CD8-positive, alpha-beta memory T cell (primary cell): ENCODE results near the gene CSRP2. TPM values are rescaled to one million over a fixed set of nuclear protein-coding genes. Genes with fewer than 3 reads are reported as not detected.

Experiments
- CTCF ChIA-PET: fragments of 350-600 bp; sonication (Branson Sonifier 250); formaldehyde crosslinking; loops from one replicate; lab custom pipeline; 2021; ENCODE audit warnings: antibody characterized with exemption; lab: Charles Lee
- POLR2A ChIA-PET: fragments of 350-600 bp; sonication (Branson Sonifier 250); formaldehyde crosslinking; loops from one replicate; lab custom pipeline; 2021; ENCODE audit warnings: antibody characterized with exemption; lab: Charles Lee
- DNase-seq, 5 donors: peaks; one replicate each; pipeline versions ENCODE4 v3.0.0 to v3.0.0-alpha.2; 2020 to 2022; ENCODE audit warnings: mixed read lengths in 1 of 5
- H3K27ac ChIP-seq: one replicate; pipeline ENCODE4 v1.7.0; 2013; ENCODE audit warnings: low read depth, mild to moderate bottlenecking, low read length, moderate library complexity
- H3K27me3 ChIP-seq: 2 replicates; pipeline ENCODE4 v1.7.0; 2013; ENCODE audit warnings: low read length, mild to moderate bottlenecking; ENCODE audit not compliant: insufficient read depth, poor library complexity, severe bottlenecking
- H3K36me3 ChIP-seq: 2 replicates; pipeline ENCODE4 v1.7.0; 2013; ENCODE audit warnings: mild to moderate bottlenecking, low read length, moderate library complexity; ENCODE audit not compliant: insufficient read depth
- H3K4me1 ChIP-seq: 2 replicates; pipeline ENCODE4 v1.7.0; 2013; ENCODE audit warnings: mild to moderate bottlenecking, low read length, moderate library complexity; ENCODE audit not compliant: insufficient read depth
- H3K4me3 ChIP-seq: 2 replicates; pipeline ENCODE4 v1.7.0; 2013; ENCODE audit warnings: mild to moderate bottlenecking, low read length
- H3K9me3 ChIP-seq: 2 replicates; pipeline ENCODE4 v1.7.0; 2013; ENCODE audit warnings: mild to moderate bottlenecking, low read length
- H3K27ac Mint-ChIP-seq, 8 donors: one replicate each; pipeline ENCODE4 v1.8.0; 2020 to 2021; ENCODE audit warnings: mixed read lengths in 8 of 8, mild to moderate bottlenecking in 6 of 8, inconsistent platforms in 3 of 8, moderate library complexity in 3 of 8
- H3K27me3 Mint-ChIP-seq, 2 donors: one replicate each; pipeline ENCODE4 v1.8.0; 2020 to 2021; ENCODE audit warnings: mixed read lengths in 2 of 2, mild to moderate bottlenecking in 1 of 2, moderate library complexity in 1 of 2
- H3K36me3 Mint-ChIP-seq, 3 donors: one replicate each; pipeline ENCODE4 v1.8.0; 2020 to 2021; ENCODE audit warnings: mixed read lengths in 3 of 3, inconsistent platforms in 1 of 3, mild to moderate bottlenecking in 1 of 3
- H3K4me1 Mint-ChIP-seq, 3 donors: one replicate each; pipeline ENCODE4 v1.8.0; 2020 to 2021; ENCODE audit warnings: mixed read lengths in 3 of 3, inconsistent platforms in 1 of 3, mild to moderate bottlenecking in 1 of 3
- H3K4me3 Mint-ChIP-seq, 7 donors: one replicate each; pipeline ENCODE4 v1.8.0; 2020 to 2021; ENCODE audit warnings: mixed read lengths in 7 of 7, mild to moderate bottlenecking in 6 of 7, moderate library complexity in 4 of 7, inconsistent platforms in 2 of 7
- H3K9me3 Mint-ChIP-seq, 5 donors: one replicate each; pipeline ENCODE4 v1.8.0; 2020 to 2022; ENCODE audit warnings: mixed read lengths in 5 of 5, mild to moderate bottlenecking in 3 of 5, moderate library complexity in 2 of 5, inconsistent platforms in 1 of 5
- polyA plus RNA-seq: library from polyadenylated mRNA; unstranded; fragments of 300-500 nt; fragmentation: Illumina TruSeq; gene quantifications from one replicate; pipeline ENCODE4 v1.2.3, GENCODE V29; 2021
- total RNA-seq, 2 experiments: library from RNA; stranded (reverse); gene quantifications; one replicate each; pipeline ENCODE4 v1.2.3, GENCODE V29; 2021

CSRP2 gene
- total and polyA plus RNA-seq, 3 experiments from 2014 or later, result 0.24 to 0.77 (median 0.33) TPM

- CTCF ChIA-PET, result no interaction called here
- H3K4me1 Mint-ChIP-seq, result peaks cover 5 to 12% (median 11%) of the 10 kb centered on the region in 3 donors
These were observed 4.3 kb upstream of the CSRP2 start for GRCh38 chr12:76883151-76883550.

GRCh38 chr12:76882367-76882766, 3.5 kb upstream of the CSRP2 start:
- no peak for DNase-seq
- H3K4me1 Mint-ChIP-seq, result peaks cover 10 to 20% (median 13%) of the 10 kb centered on the region in 3 donors
- H3K36me3 Mint-ChIP-seq, result no peaks in the 10 kb centered on the region
- Histone ChIP-seq H3K27me3 (peaks cover 7% of the 10 kb centered on the region), H3K36me3 (no peaks in the 10 kb centered on the region), H3K9me3 (no peaks in the 10 kb centered on the region), H3K27ac (no peak overlapping the region), H3K4me3 (no peak overlapping the region), H3K4me1 (peaks cover 6% of the 10 kb centered on the region)
- peaks cover 31 to 73% of the 10 kb centered on the region in 2 donors for H3K27me3 Mint-ChIP-seq
- H3K27ac Mint-ChIP-seq, result no peak overlapping the region
- ChIA-PET CTCF (no interaction called here), POLR2A (no interaction called here)
- H3K9me3 Mint-ChIP-seq, result no peaks in the 10 kb centered on the region
- peak overlapping the region in 1 of 7 donors; percentile 2 for H3K4me3 Mint-ChIP-seq

More at GRCh38 chr12:76883151-76883550, 4.3 kb upstream of the CSRP2 start:
- Mint-ChIP-seq H3K27me3 (peaks cover 25 to 70% of the 10 kb centered on the region in 2 donors), H3K27ac (no peak overlapping the region), H3K4me3 (no peak overlapping the region), H3K9me3 (no peaks in the 10 kb centered on the region), H3K36me3 (no peaks in the 10 kb centered on the region)
- Histone ChIP-seq H3K4me3 (no peak overlapping the region), H3K27me3 (peaks cover 3% of the 10 kb centered on the region), H3K36me3 (no peaks in the 10 kb centered on the region), H3K4me1 (peaks cover 3% of the 10 kb centered on the region), H3K27ac (no peak overlapping the region), H3K9me3 (no peaks in the 10 kb centered on the region)
- no peak for DNase-seq
- POLR2A ChIA-PET, result no interaction called here

- Histone ChIP-seq H3K27me3 (peaks cover 17% of the 10 kb centered on the region), H3K4me1 (peaks cover 6% of the 10 kb centered on the region), H3K27ac (no peak overlapping the region), H3K4me3 (no peak overlapping the region), H3K9me3 (no peaks in the 10 kb centered on the region), H3K36me3 (no peaks in the 10 kb centered on the region)
- H3K27me3 Mint-ChIP-seq, result peaks cover 37 to 73% of the 10 kb centered on the region in 2 donors
- ChIA-PET CTCF (no interaction called here), POLR2A (no interaction called here)
- peaks cover 12 to 22% (median 13%) of the 10 kb centered on the region in 3 donors for H3K4me1 Mint-ChIP-seq
- peak overlapping the region in 1 of 7 donors; percentile 38 for H3K4me3 Mint-ChIP-seq
- no peak for DNase-seq
- H3K9me3 Mint-ChIP-seq, result no peaks in the 10 kb centered on the region
- no peak overlapping the region for H3K27ac Mint-ChIP-seq
- no peaks in the 10 kb centered on the region for H3K36me3 Mint-ChIP-seq
These were observed 2.3 kb upstream of the CSRP2 start for GRCh38 chr12:76881142-76881541.

GRCh38 chr12:76880519-76881023, 1.8 kb upstream of the CSRP2 start:
- no peak overlapping the region for H3K27ac ChIP-seq
- no peak for DNase-seq
- Mint-ChIP-seq H3K4me3 (peak overlapping the region in 4 of 7 donors; percentile 12 to 84 (median 47)), H3K9me3 (no peaks in the 10 kb centered on the region), H3K4me1 (peaks cover 12 to 22% (median 13%) of the 10 kb centered on the region in 3 donors), H3K36me3 (no peaks in the 10 kb centered on the region), H3K27ac (peak overlapping the region in 1 of 8 donors; percentile 66), H3K27me3 (peaks cover 35 to 71% of the 10 kb centered on the region in 2 donors)
- no peaks in the 10 kb centered on the region for H3K9me3 ChIP-seq
- ChIA-PET CTCF (no interaction called here), POLR2A (no interaction called here)
- H3K4me1 ChIP-seq, result peaks cover 6% of the 10 kb centered on the region
- H3K36me3 ChIP-seq, result no peaks in the 10 kb centered on the region
- peaks cover 20% of the 10 kb centered on the region for H3K27me3 ChIP-seq
- no peak overlapping the region for H3K4me3 ChIP-seq

- H3K9me3 Mint-ChIP-seq, result no peaks in the 10 kb centered on the region
These were observed 1.1 kb upstream of the CSRP2 start for GRCh38 chr12:76879710-76880518.

GRCh38 chr12:76878099-76878898, 520 bp downstream of the CSRP2 start:
- H3K36me3 Mint-ChIP-seq, result no peaks in the 10 kb centered on the region
- H3K4me1 Mint-ChIP-seq, result peaks cover 12 to 22% (median 13%) of the 10 kb centered on the region in 3 donors
- H3K27me3 Mint-ChIP-seq, result peaks cover 40 to 78% of the 10 kb centered on the region in 2 donors
- H3K27ac ChIP-seq, result no peak overlapping the region
- peak overlapping the region; percentile 84 to 93 (median 87) for H3K4me3 Mint-ChIP-seq
- H3K9me3 ChIP-seq, result no peaks in the 10 kb centered on the region
- POLR2A ChIA-PET, result no interaction called here
- no peak overlapping the region for H3K27ac Mint-ChIP-seq
- no peaks in the 10 kb centered on the region for H3K9me3 Mint-ChIP-seq
- DNase-seq, result peak in 1 of 5 donors; percentile 18
- peak overlapping the region; percentile 60 for H3K4me3 ChIP-seq
- peaks cover 20% of the 10 kb centered on the region for H3K27me3 ChIP-seq
- H3K36me3 ChIP-seq, result no peaks in the 10 kb centered on the region
- H3K4me1 ChIP-seq, result peaks cover 6% of the 10 kb centered on the region
- CTCF ChIA-PET, result no interaction called here

More at GRCh38 chr12:76879710-76880518, 1.1 kb upstream of the CSRP2 start:
- Mint-ChIP-seq H3K4me1 (peaks cover 12 to 22% (median 13%) of the 10 kb centered on the region in 3 donors), H3K27ac (peak overlapping the region in 1 of 8 donors; percentile 66), H3K4me3 (peak overlapping the region; percentile 61 to 84 (median 80)), H3K27me3 (peaks cover 40 to 71% of the 10 kb centered on the region in 2 donors), H3K36me3 (no peaks in the 10 kb centered on the region)
- DNase-seq, result no peak
- H3K4me3 ChIP-seq, result no peak overlapping the region
- H3K27ac ChIP-seq, result no peak overlapping the region
- H3K9me3 ChIP-seq, result no peaks in the 10 kb centered on the region
- ChIA-PET POLR2A (no interaction called here), CTCF (no interaction called here)
- peaks cover 6% of the 10 kb centered on the region for H3K4me1 ChIP-seq
- no peaks in the 10 kb centered on the region for H3K36me3 ChIP-seq
- peaks cover 20% of the 10 kb centered on the region for H3K27me3 ChIP-seq

GRCh38 chr12:76876696-76877229, 2.1 kb downstream of the CSRP2 start:
- peaks cover 6% of the 10 kb centered on the region for H3K4me1 ChIP-seq
- no peak for DNase-seq
- POLR2A ChIA-PET, result no interaction called here
- no peak overlapping the region for H3K4me3 ChIP-seq
- no peaks in the 10 kb centered on the region for H3K36me3 ChIP-seq
- CTCF ChIA-PET, result no interaction called here
- peaks cover 20% of the 10 kb centered on the region for H3K27me3 ChIP-seq
- Mint-ChIP-seq H3K9me3 (peaks cover 0 to 1% (median 0%) of the 10 kb centered on the region in 5 donors), H3K36me3 (peaks cover 0 to 2% (median 0%) of the 10 kb centered on the region in 3 donors), H3K4me1 (peaks cover 12 to 22% (median 13%) of the 10 kb centered on the region in 3 donors), H3K4me3 (peak overlapping the region in 1 of 7 donors; percentile 28), H3K27me3 (peaks cover 37 to 85% of the 10 kb centered on the region in 2 donors), H3K27ac (no peak overlapping the region)
- no peaks in the 10 kb centered on the region for H3K9me3 ChIP-seq
- H3K27ac ChIP-seq, result no peak overlapping the region
